ENCODE measurements around the gene SH2D4B. TPM values are rescaled to one million over a fixed set of nuclear protein-coding genes. Genes with fewer than 3 reads are reported as not detected.

SH2D4B gene
- total and polyA plus RNA-seq, 2 donors (not counting 3 experiments of a cell fraction or from before 2014, with no cell fraction given) = not detected

DNA sequence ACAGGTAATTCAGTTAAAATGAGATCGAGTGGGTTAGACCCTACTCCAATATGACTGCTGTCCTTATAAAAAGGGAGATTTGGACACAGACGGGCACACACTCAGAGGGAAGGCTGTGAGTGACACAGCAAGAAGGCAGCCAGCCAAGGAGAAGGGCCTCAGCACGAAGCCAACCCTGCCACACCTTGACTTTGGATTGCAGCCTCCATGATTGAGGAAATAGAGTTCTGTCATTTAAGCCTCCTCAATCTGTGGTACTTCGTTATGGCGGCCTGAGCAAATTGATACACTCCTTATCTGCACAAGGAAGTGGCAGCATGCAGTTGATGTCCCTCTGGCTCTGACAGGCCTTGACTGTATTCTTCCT, 43.8 kb downstream of the SH2D4B start:
- no peak overlapping the region for H3K9ac ChIP-seq (replicated peaks; ENCODE audit: extremely low read depth, insufficient read depth, low read length)
- no peaks in the 10 kb centered on the region for H3K36me3 ChIP-seq (ENCODE audit: control insufficient read depth in 2 of 2, extremely low read depth in 1 of 2, insufficient read depth in 2 of 2, low read length in 2 of 2)
- H2AFZ ChIP-seq (ENCODE audit: low read depth, low read length) = no peak overlapping the region
- intact Hi-C loops (cut with micrococcal nuclease) = no loop called here
- CTCF ChIA-PET = interaction anchor here (1.8 kb wide), 1 partner anchor 15 kb away, joined by 8 read pairs; no protein-coding TSS in a partner anchor
- POLR2A ChIA-PET = no interaction called here
- H3K4me1 ChIP-seq (ENCODE audit: control insufficient read depth, extremely low read depth, insufficient read depth, low read length) = no peaks in the 10 kb centered on the region
- TF ChIP-seq GATA2 (IDR thresholded peaks at IDR 0.05; ENCODE audit: insufficient read depth, insufficient read length, low read depth, low read length) (no peak), EZH2 (IDR thresholded peaks at IDR 0.05; ENCODE audit: borderline replicate concordance, low read depth, low read length, severe bottlenecking) (no peak), POLR2AphosphoS5 (IDR thresholded peaks at IDR 0.05; ENCODE audit: insufficient read depth, low read depth, low read length) (no peak), FOS (IDR thresholded peaks at IDR 0.05; ENCODE audit: borderline replicate concordance, insufficient read depth, low read length) (no peak), POLR2A (IDR thresholded peaks at IDR 0.05; ENCODE audit: low read depth, low read length) (no peak), JUN (IDR thresholded peaks at IDR 0.05; ENCODE audit: borderline replicate concordance, insufficient read depth, insufficient read length, low read depth) (no peak), MYC (IDR thresholded peaks at IDR 0.05; ENCODE audit: low read depth, low read length) (no peak), MAX (IDR thresholded peaks at IDR 0.05; ENCODE audit: insufficient read depth, insufficient read length) (no peak)
- TF ChIP-seq, protein P1, sequence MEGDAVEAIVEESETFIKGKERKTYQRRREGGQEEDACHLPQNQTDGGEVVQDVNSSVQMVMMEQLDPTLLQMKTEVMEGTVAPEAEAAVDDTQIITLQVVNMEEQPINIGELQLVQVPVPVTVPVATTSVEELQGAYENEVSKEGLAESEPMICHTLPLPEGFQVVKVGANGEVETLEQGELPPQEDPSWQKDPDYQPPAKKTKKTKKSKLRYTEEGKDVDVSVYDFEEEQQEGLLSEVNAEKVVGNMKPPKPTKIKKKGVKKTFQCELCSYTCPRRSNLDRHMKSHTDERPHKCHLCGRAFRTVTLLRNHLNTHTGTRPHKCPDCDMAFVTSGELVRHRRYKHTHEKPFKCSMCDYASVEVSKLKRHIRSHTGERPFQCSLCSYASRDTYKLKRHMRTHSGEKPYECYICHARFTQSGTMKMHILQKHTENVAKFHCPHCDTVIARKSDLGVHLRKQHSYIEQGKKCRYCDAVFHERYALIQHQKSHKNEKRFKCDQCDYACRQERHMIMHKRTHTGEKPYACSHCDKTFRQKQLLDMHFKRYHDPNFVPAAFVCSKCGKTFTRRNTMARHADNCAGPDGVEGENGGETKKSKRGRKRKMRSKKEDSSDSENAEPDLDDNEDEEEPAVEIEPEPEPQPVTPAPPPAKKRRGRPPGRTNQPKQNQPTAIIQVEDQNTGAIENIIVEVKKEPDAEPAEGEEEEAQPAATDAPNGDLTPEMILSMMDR (IDR thresholded peaks at IDR 0.05; ENCODE audit: extremely low read depth in 1 of 2, insufficient read depth in 1 of 2, low read depth in 1 of 2, low read length in 2 of 2) = no peak
- H3K79me2 ChIP-seq (ENCODE audit: control insufficient read depth, insufficient read depth, low read length) = no peaks in the 10 kb centered on the region
- H3K27ac ChIP-seq (ENCODE audit: insufficient read depth, low read depth, low read length) = no peak overlapping the region
- no peak overlapping the region for H3K4me3 ChIP-seq (replicated peaks in 1 of 3; ENCODE audit: insufficient read depth in 1 of 3, low read depth in 1 of 3, low read length in 3 of 3)
- H3K9me3 ChIP-seq (replicated peaks; ENCODE audit: control insufficient read depth, insufficient read depth, low read length) = no peaks in the 10 kb centered on the region
- no peaks in the 10 kb centered on the region for H4K20me1 ChIP-seq (replicated peaks; ENCODE audit: control insufficient read depth, extremely low read depth, insufficient read depth, low read length)
- FAIRE-seq = no peak
- H3K9me1 ChIP-seq (replicated peaks; ENCODE audit: control insufficient read depth, extremely low read depth, insufficient read depth, low read length) = no peaks in the 10 kb centered on the region
- no peak for DNase-seq (ENCODE audit: low read depth, low spot score)
- peaks cover 8 to 11% of the 10 kb centered on the region in 2 experiments for H3K27me3 ChIP-seq (ENCODE audit: control insufficient read depth in 2 of 2, insufficient read depth in 2 of 2, low read length in 2 of 2)
- H3K4me2 ChIP-seq (ENCODE audit: insufficient read depth, low read length) = no peak overlapping the region
- dilution Hi-C loops (cut with MboI; ENCODE audit: extremely low pct_ligation_motif_present, low sequenced_read_pairs) = no loop called here
- BruUV-seq (replicated peaks) = no TSS peak

Data from endothelial cell of umbilical vein (primary cell).